K562 (cell line): Measurements from ENCODE around the gene ENPP7. TPM values are rescaled to one million over a fixed set of nuclear protein-coding genes. Genes with fewer than 3 reads are reported as not detected.

ENCODE experiments used
- ATAC-seq: fragments of 200-7000 bp; cut with Tn5 transposase; 3 replicates; pipeline ENCODE4 v1.9.1; 2020; ENCODE audit warnings: moderate library complexity
- BruUV-seq: library from RNA; stranded (reverse); fragments of 400-500 nt; replicated peaks from 2 replicates; lab custom pipeline; 2021; lab: Mats Ljungman, UMichigan
- CTCF ChIA-PET: fragments of 300-600 bp; formaldehyde crosslinking; extraction: SDS; loops from one replicate; lab custom pipeline; 2021; ENCODE audit warnings: low intra/inter-chr PET ratio; lab: Yijun Ruan, JAX
- POLR2A ChIA-PET: fragments of 300-600, 350-650 bp; sonication (Branson Sonifier 250); formaldehyde crosslinking; extraction: SDS; loops from one replicate; lab custom pipeline; 2021; ENCODE audit warnings: antibody characterized with exemption, inconsistent platforms; lab: Yijun Ruan, JAX
- DNase-seq, 4 experiments: peaks; one replicate each; pipeline versions ENCODE4 v3.0.0 to v3.0.0-alpha.2; 2011 to 2018; ENCODE audit warnings: low spot score in 3 of 4, mixed read lengths in 3 of 4; ENCODE audit errors: extremely low read depth in 1 of 4
- FAIRE-seq: peaks from 2 replicates; lab custom pipeline; 2011; peaks lifted over from hg19 to GRCh38; lab: Jason Lieb, UNC
- H2AFZ ChIP-seq: 2 replicates; pipeline ENCODE4 v1.6.0; 2011; ENCODE audit warnings: low read depth, low read length, control low read depth, inconsistent platforms
- H3K27ac ChIP-seq: fragments of 200-600 bp; 3 replicates; pipeline ENCODE4 v1.8.0; 2011; ENCODE audit warnings: low read depth, mild to moderate bottlenecking, control low read depth, inconsistent platforms, low read length, moderate library complexity, mixed read lengths; ENCODE audit errors: extremely low read depth
- H3K27me3 ChIP-seq, 2 experiments: fragments of 300-600 bp in 1 of 2; 2 replicates in 1 of 2; 3 replicates in 1 of 2; pipeline versions ENCODE4 v1.6.0 to v1.8.0; 2011; ENCODE audit warnings: inconsistent platforms in 2 of 2, low read length in 2 of 2, mild to moderate bottlenecking in 1 of 2, mixed read lengths in 1 of 2, moderate library complexity in 1 of 2; ENCODE audit not compliant: control insufficient read depth in 2 of 2, insufficient read depth in 2 of 2
- H3K36me3 ChIP-seq: fragments of 300-600 bp; 3 replicates; pipeline ENCODE4 v1.8.0; 2011; ENCODE audit warnings: mild to moderate bottlenecking, low read length, inconsistent platforms; ENCODE audit not compliant: control insufficient read depth, insufficient read depth
- H3K4me1 ChIP-seq, 2 experiments: fragments of 200-600 bp in 1 of 2; replicated peaks in 1 of 2; 2 replicates in 1 of 2; 3 replicates in 1 of 2; pipeline versions ENCODE4 v1.5.1 to v1.8.0; 2011; ENCODE audit warnings: inconsistent platforms in 2 of 2, low read length in 2 of 2, mild to moderate bottlenecking in 1 of 2, mixed read lengths in 1 of 2, moderate library complexity in 1 of 2; ENCODE audit not compliant: control insufficient read depth in 2 of 2, insufficient read depth in 2 of 2
- H3K4me2 ChIP-seq: 2 replicates; pipeline ENCODE4 v1.6.1; 2011; ENCODE audit warnings: low read length, control low read depth, inconsistent platforms, mixed read lengths; ENCODE audit not compliant: insufficient read depth
- H3K4me3 ChIP-seq: fragments of 200-600 bp; sonication (generic), shearing (Covaris generic); 2 replicates; pipeline ENCODE4 v1.5.1; 2016; ENCODE audit warnings: control low read depth, inconsistent platforms
- H3K79me2 ChIP-seq: fragments of 200-600 bp; 3 replicates; pipeline ENCODE4 v1.8.0; 2011; ENCODE audit warnings: low read length, inconsistent platforms; ENCODE audit not compliant: control insufficient read depth, insufficient read depth
- H3K9ac ChIP-seq, 2 experiments: 2 replicates each; pipeline versions ENCODE4 v1.6.0 to v1.6.1; 2011; ENCODE audit warnings: low read depth in 2 of 2, low read length in 2 of 2, control low read depth in 1 of 2, inconsistent platforms in 1 of 2, mild to moderate bottlenecking in 1 of 2, mixed read lengths in 1 of 2; ENCODE audit not compliant: insufficient read depth in 1 of 2
- H3K9me1 ChIP-seq: one replicate; pipeline ENCODE4 v1.6.0; 2011; ENCODE audit warnings: inconsistent platforms, mild to moderate bottlenecking, low read length, moderate library complexity; ENCODE audit not compliant: control insufficient read depth, insufficient read depth
- H3K9me3 ChIP-seq: replicated peaks from 2 replicates; pipeline ENCODE4 v1.5.1; 2011; ENCODE audit warnings: low read depth, low read length, inconsistent platforms; ENCODE audit not compliant: control insufficient read depth, insufficient read depth
- H4K20me1 ChIP-seq: replicated peaks from 2 replicates; pipeline ENCODE4 v1.6.1; 2011; ENCODE audit warnings: low read length, inconsistent platforms, mixed read lengths; ENCODE audit not compliant: control insufficient read depth, insufficient read depth
- BHLHE40 ChIP-seq: IDR thresholded peaks from 2 replicates; pipeline ENCODE4 v1.6.1; 2011; ENCODE audit warnings: low read length, improper control_type of control experiment
- E2F4 ChIP-seq: sonication (generic); formaldehyde crosslinking; IDR thresholded peaks from 2 replicates; pipeline ENCODE4 v1.8.0; 2022; ENCODE audit warnings: mild to moderate bottlenecking, low read depth, missing genetic modification reagents
- ETS2 ChIP-seq: IDR thresholded peaks from 2 replicates; pipeline ENCODE4 v1.6.1; 2016; ENCODE audit warnings: borderline replicate concordance, missing genetic modification characterization, mild to moderate bottlenecking, moderate library complexity, missing compliant biosample characterization; ENCODE audit not compliant: poor library complexity, severe bottlenecking
- EZH2 ChIP-seq: IDR thresholded peaks from 2 replicates; pipeline ENCODE4 v1.6.1; 2012; ENCODE audit warnings: low read depth, mild to moderate bottlenecking, inconsistent platforms, low read length, borderline replicate concordance
- FOSL1 ChIP-seq: fragments of 200-800 bp; sonication (Bioruptor generic); conservative IDR thresholded peaks from 2 replicates; pipeline ENCODE4 v1.6.1; 2016; ENCODE audit warnings: missing genetic modification characterization, missing compliant biosample characterization
- FOXP4 ChIP-seq: sonication (generic); formaldehyde crosslinking; IDR thresholded peaks from 2 replicates; pipeline ENCODE4 v1.8.0; 2022; ENCODE audit warnings: mild to moderate bottlenecking, missing genetic modification reagents, borderline replicate concordance
- GABPA ChIP-seq: fragments of 200-800 bp; sonication (Bioruptor generic); conservative IDR thresholded peaks from 2 replicates; pipeline ENCODE4 v1.6.1; 2016; ENCODE audit warnings: low read depth, missing genetic modification characterization, missing compliant biosample characterization
- NR4A1 ChIP-seq, 2 experiments: fragments of 250-450 bp in 1 of 2; fragments of 450-650 bp in 1 of 2; sonication (Bioruptor Pico) in 1 of 2; IDR thresholded peaks; 2 replicates each; pipeline versions ENCODE4 v1.4.0 to v1.6.1; 2016 to 2020; ENCODE audit warnings: mild to moderate bottlenecking in 2 of 2, missing compliant biosample characterization in 1 of 2, missing genetic modification characterization in 1 of 2, moderate library complexity in 1 of 2
- RCOR1 ChIP-seq, 2 experiments: IDR thresholded peaks; 2 replicates each; pipeline ENCODE4 v1.6.1; 2012; ENCODE audit warnings: low read depth in 2 of 2, low read length in 2 of 2, borderline replicate concordance in 1 of 2, improper control_type of control experiment in 1 of 2
- YY1 ChIP-seq, 3 experiments: IDR thresholded peaks; 2 replicates each; pipeline ENCODE4 v1.6.1; 2011; ENCODE audit warnings: low read length in 2 of 3, mild to moderate bottlenecking in 2 of 3, moderate library complexity in 2 of 3, borderline replicate concordance in 1 of 3, control low read depth in 1 of 3, low read depth in 1 of 3; ENCODE audit not compliant: insufficient read depth in 3 of 3, insufficient replicate concordance in 2 of 3, control insufficient read depth in 1 of 3, insufficient read length in 1 of 3; ENCODE audit errors: extremely low read depth in 1 of 3
- ZBTB12 ChIP-seq: fragments of 250-450 bp; sonication (Bioruptor Pico); IDR thresholded peaks from 2 replicates; pipeline ENCODE4 v1.4.0; 2020
- ZNF316 ChIP-seq: fragments of 450-650 bp; IDR thresholded peaks from 2 replicates; pipeline ENCODE4 v1.6.1; 2016
- ZNF41 ChIP-seq: fragments of 250-450 bp; sonication (Bioruptor Pico); conservative IDR thresholded peaks from 2 replicates; pipeline ENCODE4 v1.4.0; 2020; ENCODE audit warnings: mild to moderate bottlenecking
- ZNF639 ChIP-seq, 2 experiments: fragments of 200-800 bp in 1 of 2; sonication (Bioruptor generic) in 1 of 2; sonication (generic) in 1 of 2; formaldehyde crosslinking in 1 of 2; IDR thresholded peaks in 1 of 2; conservative IDR thresholded peaks in 1 of 2; 2 replicates each; pipeline versions ENCODE4 v1.5.0 to v1.6.1; 2016 to 2020; ENCODE audit warnings: missing compliant biosample characterization in 1 of 2, missing genetic modification characterization in 1 of 2, missing genetic modification reagents in 1 of 2
- WGBS: fragments of 100-300 bp; shearing (Covaris generic); methylation state at CpG from one replicate; pipeline ENCODE4 v1.1.6; 2016; ENCODE audit warnings: low coverage, mixed read lengths; ENCODE audit not compliant: insufficient coverage; ENCODE audit errors: missing lambda C conversion rate; 5-methylcytosine and 5-hydroxymethylcytosine counted together
- in situ Hi-C: fragments of 300-500 bp; cut with MboI; formaldehyde crosslinking; loops from 4 replicates; pipeline ENCODE4 v1.15.0; 2018; ENCODE audit warnings: inconsistent platforms, mixed read lengths
- intact Hi-C: fragments of 100-400 bp; cut with micrococcal nuclease; formaldehyde crosslinking; loops from 2 replicates; pipeline ENCODE4 v1.14.2; 2022
- polyA plus RNA-seq, 8 experiments: library from polyadenylated mRNA; depleted of rRNA in 4 of 8; stranded (reverse) in 5 of 8; unstranded in 3 of 8; fragments of >200 nt; fragmentation: Nextera tagmentation in 2 of 8; fragmentation: Illumina TruSeq in 1 of 8; extraction: Ambion mirVana in 2 of 8; extraction: Trizol in 1 of 8; gene quantifications; 2 replicates each; pipeline versions ENCODE4 v1.2.1 to v1.2.3, GENCODE V29; 2011 to 2014; ENCODE audit warnings: inconsistent platforms in 1 of 8, missing spikeins in 1 of 8
- total RNA-seq, 7 experiments: library from RNA; depleted of rRNA in 6 of 7; stranded (reverse); fragments of >200 nt in 6 of 7; fragmentation: Illumina TruSeq in 2 of 7; extraction: Trizol in 2 of 7; gene quantifications; 2 replicates each; pipeline versions ENCODE4 v1.2.1 to v1.2.3, GENCODE V29; 2011 to 2021; ENCODE audit warnings: low replicate concordance in 1 of 7

ENPP7 gene
- total and polyA plus RNA-seq, 9 of the 15 experiments (the other 6 are each of a cell fraction or from before 2014, with no cell fraction given), result not detected

DNA sequence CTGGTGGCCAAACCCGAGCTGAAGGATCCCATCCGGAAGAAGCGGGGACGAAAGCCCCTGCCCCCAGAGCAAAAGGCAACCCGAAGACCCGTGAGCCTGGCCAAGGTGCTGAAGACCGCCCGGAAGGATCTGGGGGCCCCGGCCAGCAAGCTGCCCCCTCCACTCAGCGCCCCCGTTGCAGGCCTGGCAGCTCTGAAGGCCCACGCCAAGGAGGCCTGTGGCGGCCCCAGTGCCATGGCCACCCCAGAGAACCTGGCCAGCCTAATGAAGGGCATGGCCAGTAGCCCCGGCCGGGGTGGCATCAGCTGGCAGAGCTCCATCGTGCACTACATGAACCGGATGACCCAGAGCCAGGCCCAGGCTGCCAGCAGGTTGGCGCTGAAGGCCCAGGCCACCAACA lies 53.1 kb downstream of the ENPP7 start:
- intact Hi-C loops, result no loop called here
- no peak for TF ChIP-seq ZNF316
- TF ChIP-seq FOSL1 (tag), result no peak
- TF ChIP-seq E2F4 (CRISPR knock-in tag), result no peak
- TF ChIP-seq ETS2 (tag), result no peak
- TF ChIP-seq BHLHE40, result no peak
- TF ChIP-seq ZBTB12, result no peak
- no peak for TF ChIP-seq YY1 (IDR thresholded peaks at IDR 0.05; ENCODE audit: borderline replicate concordance in 1 of 3, control insufficient read depth in 1 of 3, extremely low read depth in 1 of 3, insufficient read depth in 3 of 3, insufficient read length in 1 of 3, insufficient replicate concordance in 2 of 3, low read depth in 1 of 3, low read length in 2 of 3)
- no peak for TF ChIP-seq RCOR1 (IDR thresholded peaks at IDR 0.05; ENCODE audit: borderline replicate concordance in 1 of 2, low read depth in 2 of 2, low read length in 2 of 2)
- no peak for TF ChIP-seq FOXP4 (CRISPR knock-in tag)
- no peak for TF ChIP-seq ZNF41 (CRISPR knock-in tag)
- TF ChIP-seq GABPA (tag), result no peak
- no peak for TF ChIP-seq EZH2
- no peak for TF ChIP-seq ZNF639 (CRISPR knock-in tag; conservative IDR thresholded peaks at IDR 0.05 in 1 of 2, IDR thresholded peaks at IDR 0.05 in 1 of 2)
- no peak for TF ChIP-seq NR4A1 (CRISPR knock-in tag; IDR thresholded peaks at IDR 0.05)
- TF ChIP-seq NR4A1 (tag; IDR thresholded peaks at IDR 0.05), result no peak

More for the DNA sequence above, 53.1 kb downstream of the ENPP7 start:
- Histone ChIP-seq H3K4me3 (no peak overlapping the region), H3K9me1 (no peaks in the 10 kb centered on the region), H3K4me2 (no peak overlapping the region), H3K9ac (no peak overlapping the region), H4K20me1 (no peaks in the 10 kb centered on the region), H3K27me3 (no peaks in the 10 kb centered on the region), H3K36me3 (peaks cover 58% of the 10 kb centered on the region), H3K27ac (no peak overlapping the region), H3K79me2 (peaks cover 11% of the 10 kb centered on the region), H3K9me3 (no peaks in the 10 kb centered on the region), H2AFZ (no peak overlapping the region), H3K4me1 (peaks cover 11 to 35% of the 10 kb centered on the region in 2 experiments; a peak in 4 of 5 replicates)
- ChIA-PET POLR2A (interaction anchor here (1.1 to 1.9 kb wide), 3 partner anchors 9 to 156 kb away, joined by 4 to 5 read pairs (median 4); partner anchors contain the start of gene CBX8), CTCF (no interaction called here)
- DNase-seq (no peak), FAIRE-seq (no peak), ATAC-seq (no peak)
- in situ Hi-C loops, result no loop called here
- no TSS peak for BruUV-seq
- WGBS, result 98% methylated on average over 18 of the region's 18 CpGs
